GM10266 (cell line): Measurements from ENCODE around the gene CELA2B.

Experiments used
- DNase-seq: peaks from one replicate; pipeline ENCODE4 v3.0.0; 2012; ENCODE audit errors: extremely low spot score
- CTCF ChIP-seq: IDR thresholded peaks from 2 replicates; pipeline ENCODE4 v1.5.1; 2012; ENCODE audit warnings: mild to moderate bottlenecking, low read depth; ENCODE audit not compliant: control insufficient read depth, insufficient read depth; ENCODE audit errors: missing control alignments

Gene CELA2B

GRCh38 chr1:15441247-15441646 lies 34.7 kb upstream of the CELA2B start:
- no peak for TF ChIP-seq CTCF
- DNase-seq = no peak

GRCh38 chr1:15442119-15442518 lies 33.8 kb upstream of the CELA2B start:
- DNase-seq = no peak
- TF ChIP-seq CTCF = no peak

GRCh38 chr1:15442759-15443158 lies 33.1 kb upstream of the CELA2B start:
- no peak for DNase-seq
- no peak for TF ChIP-seq CTCF

- no peak for DNase-seq
- TF ChIP-seq CTCF = no peak
Measured at GRCh38 chr1:15443281-15443680, 32.6 kb upstream of the CELA2B start.

- TF ChIP-seq CTCF = no peak
- no peak for DNase-seq
Measured at GRCh38 chr1:15444468-15445389, 31.2 kb upstream of the CELA2B start.

- no peak for DNase-seq
- TF ChIP-seq CTCF = no peak
Measured at GRCh38 chr1:15445390-15446122, 30.3 kb upstream of the CELA2B start.

GRCh38 chr1:15446212-15446611 lies 29.7 kb upstream of the CELA2B start:
- DNase-seq = no peak
- no peak for TF ChIP-seq CTCF
